GM19452 (cell line): ENCODE measurements around the gene ESRRG.

Experiments used
- ATAC-seq: cut with Tn5 transposase; IDR thresholded peaks from one replicate; pipeline ENCODE4 v1.9.1; 2021; ENCODE audit not compliant: unreplicated experiment

Gene ESRRG

DNA sequence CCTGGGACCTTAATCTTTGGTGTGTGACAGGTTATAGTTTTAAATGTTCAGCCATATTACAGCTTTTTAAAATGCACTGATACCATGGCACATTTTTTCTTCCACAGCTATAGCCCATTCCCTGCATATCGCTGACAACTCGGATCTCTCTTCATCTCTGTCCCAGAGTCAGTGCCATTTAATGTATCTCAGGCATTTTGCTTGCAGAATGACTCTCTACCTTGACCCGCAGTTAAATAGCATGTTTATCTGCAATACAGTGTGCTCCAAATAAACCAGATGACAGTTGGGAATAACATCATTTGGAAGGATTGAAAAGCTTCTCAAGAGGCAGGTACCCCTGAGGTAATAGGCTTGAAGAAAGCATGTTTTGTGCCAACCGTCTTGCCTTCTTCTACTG, 200.2 kb downstream of the ESRRG start:
- no peak for ATAC-seq

DNA sequence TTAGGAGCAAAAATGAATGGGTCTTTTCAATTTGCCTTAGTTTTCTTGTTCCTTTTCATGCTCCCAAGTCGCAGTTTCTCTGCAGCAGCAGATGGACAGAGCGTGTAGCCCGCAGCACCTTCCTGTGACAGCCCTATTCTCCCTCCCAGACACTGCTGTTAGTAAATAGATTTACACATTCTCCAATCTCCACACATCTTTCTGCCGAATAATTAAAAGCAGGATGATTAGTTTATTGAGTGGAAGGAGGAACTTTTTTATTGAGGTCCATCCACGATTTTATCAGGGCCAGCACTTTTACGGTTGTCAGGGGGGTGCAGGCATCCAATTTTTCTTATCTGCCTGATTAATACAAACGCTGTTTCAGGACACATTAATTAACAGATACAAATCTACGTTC, 201.8 kb downstream of the ESRRG start:
- no peak for ATAC-seq

DNA sequence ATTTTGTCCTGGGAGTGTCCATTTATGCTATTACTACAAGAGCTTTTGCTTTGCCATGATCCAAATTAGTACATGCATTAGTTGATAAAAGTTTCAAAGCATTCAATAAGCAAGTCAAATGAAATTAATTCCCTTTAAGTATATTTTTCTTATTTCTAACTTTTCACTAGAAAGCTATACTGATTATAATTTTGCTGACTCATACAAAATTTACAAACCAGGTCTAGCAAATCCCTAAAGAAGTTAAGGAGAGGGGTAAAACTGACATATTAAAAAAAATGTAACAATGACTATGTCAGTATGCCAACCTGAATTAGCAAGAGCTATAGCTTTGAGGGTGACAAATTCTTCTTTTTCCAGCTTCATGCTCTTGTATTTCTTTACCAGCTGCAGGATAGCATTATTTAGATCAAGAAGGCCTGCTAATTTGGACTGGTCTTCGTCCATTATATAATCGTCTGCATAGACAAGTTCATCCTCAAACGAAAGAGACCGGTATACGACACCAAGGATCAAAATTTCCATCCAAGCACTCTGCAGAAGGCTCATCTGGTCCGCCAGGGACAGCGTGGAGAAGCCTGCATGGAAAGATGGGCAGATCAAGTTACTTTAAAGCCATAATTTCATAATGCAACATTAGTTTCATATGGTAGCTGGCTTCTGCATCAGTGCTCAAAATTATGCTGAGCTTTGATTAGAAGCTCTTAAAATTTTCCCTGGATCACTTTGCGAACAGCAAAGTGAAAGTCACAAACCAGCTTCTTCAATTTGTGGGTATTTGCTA, 204.2 kb downstream of the ESRRG start:
- ATAC-seq = no peak

DNA sequence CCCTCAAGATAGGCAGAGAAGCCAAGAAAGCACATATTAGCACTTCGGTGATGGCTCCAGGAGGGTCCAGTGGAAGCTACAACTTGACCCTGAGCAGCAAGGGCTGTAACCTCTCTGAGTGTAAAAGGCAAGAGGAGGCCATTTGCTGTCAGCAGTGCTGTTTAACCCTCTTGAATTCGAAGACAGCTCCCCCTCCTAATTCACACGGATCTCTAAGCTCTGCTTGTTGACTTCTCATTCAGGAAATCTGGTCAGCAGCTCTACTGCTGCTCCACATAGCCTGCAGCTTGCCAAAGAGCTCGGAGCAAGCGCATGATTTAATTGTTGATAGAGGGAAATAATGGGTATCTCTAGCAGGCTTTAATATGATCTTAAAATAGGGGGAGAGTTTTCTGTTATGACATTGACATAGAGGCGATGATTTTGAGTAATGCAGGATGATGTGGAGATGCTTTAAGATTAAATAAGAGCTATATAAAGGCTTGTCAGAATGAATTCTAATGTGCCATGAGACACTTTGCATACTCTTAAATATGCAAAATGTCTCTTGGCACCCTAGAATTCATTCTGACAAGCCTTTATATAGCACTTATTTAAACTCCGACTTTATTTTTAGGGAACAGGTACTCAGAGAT, 220.6 kb downstream of the ESRRG start:
- no peak for ATAC-seq

DNA sequence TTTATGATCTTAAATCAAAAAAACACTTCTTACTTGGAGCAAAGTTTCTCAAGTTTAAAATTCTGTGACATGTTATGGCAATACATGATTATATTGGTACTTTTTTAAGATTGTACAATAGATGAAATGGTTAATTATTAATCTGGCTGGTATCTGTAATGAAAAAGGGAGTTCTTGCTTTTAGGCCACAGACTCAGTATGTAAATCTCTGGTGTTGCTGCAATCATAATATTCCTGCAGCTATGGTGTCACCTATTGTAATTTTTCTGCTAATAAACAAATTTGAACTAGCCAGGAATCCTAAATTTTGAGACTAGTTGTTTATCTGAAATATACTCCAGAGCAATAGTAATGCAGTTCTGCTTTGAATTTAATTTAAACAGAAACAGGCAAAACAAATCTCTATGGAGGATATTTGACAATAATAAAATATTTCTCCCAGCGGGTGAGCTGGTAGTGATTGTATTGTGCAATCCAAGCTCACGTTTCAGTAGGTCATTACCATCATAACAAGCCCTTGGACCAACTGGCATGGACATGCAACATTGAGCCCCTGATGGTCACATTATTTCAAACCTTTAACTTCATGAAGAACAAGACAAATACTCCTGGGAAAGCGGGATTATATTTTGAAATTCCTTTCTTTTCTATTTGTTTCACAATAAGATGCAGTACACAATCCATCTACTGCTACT, 222.8 kb downstream of the ESRRG start:
- no peak for ATAC-seq

DNA sequence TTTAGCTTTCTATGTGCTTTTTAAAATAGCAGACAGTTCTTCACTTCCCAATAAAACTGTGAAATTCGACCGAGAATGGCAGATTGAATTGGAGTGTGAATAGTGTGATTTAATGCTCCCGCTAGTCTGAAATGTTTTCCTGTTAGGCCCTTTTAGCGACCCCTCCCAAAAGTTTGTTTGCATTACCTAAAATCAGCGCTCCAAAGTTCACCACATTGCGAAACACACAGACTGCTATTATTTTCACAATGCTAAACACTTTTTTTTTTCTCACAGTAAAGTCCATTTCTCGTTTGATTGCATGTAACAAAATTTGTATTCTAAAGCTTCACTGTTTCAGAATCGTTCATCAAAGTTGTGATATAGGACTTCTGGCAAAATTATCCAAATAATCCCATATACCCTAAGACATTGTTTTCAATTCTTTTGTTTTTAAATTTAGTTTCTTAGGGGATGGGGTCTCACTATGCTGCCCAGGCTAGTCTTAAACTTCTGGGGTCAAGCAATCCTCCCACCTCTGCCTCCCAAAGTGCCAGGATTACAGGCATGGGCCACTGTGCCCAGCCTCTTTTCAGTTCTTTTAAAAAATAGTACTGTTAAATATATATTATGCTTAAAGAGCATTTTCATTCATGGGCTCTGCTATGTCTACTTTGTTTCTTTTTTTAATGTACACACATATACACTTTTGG, 223.5 kb downstream of the ESRRG start:
- no peak for ATAC-seq

DNA sequence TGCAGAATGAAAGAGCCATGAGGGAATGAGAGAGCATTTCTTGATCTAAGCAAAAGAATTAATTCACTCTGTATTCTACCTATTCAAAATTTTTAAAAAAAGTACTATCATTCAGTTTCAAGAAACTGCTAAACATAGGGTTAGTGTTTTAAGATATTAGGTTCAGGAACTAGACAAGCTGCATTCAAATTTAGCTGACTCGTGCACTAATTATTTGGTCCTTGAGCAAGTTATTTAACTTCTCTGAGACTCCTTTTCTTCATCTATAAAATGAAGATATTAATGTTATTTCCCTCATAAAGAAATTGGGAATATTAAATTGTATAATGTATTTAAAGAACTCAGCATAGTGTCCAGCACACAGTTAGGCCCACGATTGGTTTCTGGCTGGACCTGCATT, 225.0 kb downstream of the ESRRG start:
- ATAC-seq = no peak

DNA sequence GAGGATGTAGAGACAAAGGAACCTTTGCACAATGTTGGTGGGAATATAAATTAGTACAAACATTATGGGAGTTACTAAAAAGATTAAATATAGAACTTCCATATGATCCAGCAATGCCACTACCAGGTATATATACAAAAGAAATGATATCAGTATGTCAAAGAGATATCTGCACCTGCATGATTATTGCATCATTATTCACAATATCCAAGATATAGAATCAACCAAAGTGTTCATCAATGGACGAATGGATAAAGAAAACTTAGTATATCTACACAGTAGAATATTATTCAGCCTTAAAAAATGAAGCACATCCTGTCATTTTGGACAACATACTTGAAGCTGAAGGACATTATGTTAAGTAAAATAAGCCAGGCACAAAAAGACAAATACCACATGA, 238.2 kb downstream of the ESRRG start:
- no peak for ATAC-seq

DNA sequence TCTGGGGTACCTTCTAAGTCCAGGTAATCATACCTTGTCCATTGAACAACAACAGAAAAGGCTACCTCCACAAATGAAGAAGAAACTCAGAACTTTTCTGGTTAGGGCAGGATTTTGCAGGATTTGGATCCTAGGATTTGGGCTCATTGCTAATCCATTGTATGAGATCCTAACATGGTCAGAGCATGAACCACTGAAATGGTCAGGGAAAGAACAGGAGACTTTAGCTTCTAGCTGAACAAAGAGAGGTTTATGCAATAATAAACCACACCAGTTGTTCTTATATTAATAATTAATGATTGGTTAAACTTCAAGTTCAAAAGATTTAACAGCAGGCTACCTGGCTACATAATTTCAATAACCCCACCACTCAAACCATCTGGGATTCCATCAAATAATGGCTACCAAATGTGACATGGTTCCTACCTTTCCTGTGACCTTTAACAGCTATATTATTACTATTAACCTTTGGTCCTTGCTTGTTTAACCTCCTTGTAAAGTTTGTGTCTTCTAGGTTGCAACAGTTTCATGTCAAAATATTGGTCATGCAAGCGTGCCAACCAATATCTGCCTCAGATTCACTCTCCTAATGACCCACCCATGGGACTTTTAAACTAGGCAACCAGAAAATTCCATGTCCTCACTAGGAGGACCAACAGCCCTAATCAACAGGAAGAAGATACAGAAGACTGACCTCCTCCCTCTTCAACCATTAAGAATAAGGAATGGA, 239.4 kb downstream of the ESRRG start:
- ATAC-seq = no peak

DNA sequence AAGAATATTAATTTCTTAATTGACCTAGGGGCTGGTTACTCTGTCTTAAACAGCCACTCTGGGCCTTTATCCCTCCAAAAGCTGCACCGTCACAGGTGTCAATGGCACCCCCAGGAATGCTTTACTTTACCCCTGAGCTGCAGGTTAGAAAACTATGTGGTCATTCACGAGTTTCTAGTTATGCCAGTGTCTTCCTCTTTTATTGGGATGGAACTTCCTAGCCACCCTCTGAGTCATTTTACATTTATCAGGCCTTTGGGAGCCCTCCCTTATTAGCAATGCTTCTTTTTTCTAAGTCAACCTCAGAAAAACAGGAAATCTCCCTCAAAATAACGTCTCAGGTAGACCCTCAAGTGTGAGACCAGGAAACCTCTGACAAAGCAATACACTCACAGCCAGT, 240.6 kb downstream of the ESRRG start:
- ATAC-seq = no peak

DNA sequence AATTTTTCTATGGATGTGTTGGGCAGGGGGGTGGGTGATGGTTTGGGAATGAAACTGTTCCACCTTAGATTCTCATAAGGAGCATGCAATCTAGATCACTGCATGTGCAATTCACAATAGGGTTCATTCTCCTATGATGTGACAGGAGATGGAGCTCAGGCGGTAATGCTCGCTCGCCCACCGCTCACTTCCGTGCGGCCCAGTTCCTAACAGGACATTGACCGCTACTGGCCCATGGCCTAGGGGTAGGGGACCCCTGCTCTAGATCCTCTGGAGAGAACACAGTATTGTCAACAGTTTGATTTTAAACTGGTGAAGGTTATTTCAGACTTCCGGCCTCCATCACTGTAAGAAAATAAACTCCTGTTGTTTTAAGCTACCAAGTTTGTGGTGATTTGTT, 245.0 kb downstream of the ESRRG start:
- ATAC-seq = no peak

DNA sequence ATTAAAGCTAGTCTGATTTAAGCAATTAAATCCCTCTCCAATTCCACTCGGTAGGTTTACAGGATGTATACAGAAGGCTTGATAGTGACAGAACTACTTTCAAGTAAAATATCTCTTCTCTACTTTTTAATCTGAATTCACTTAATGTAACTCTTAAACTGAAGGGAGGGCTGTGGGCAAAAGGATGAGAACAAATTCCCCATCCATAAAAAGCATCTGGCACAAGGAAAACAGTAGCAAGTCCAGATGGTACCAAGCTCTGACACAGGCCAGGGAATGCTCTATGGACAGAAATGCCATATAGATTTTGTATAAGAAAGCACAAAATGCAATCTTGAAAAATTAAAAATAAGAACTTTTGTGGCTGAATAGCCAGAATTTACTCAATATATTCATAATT, 246.9 kb downstream of the ESRRG start:
- no peak for ATAC-seq

DNA sequence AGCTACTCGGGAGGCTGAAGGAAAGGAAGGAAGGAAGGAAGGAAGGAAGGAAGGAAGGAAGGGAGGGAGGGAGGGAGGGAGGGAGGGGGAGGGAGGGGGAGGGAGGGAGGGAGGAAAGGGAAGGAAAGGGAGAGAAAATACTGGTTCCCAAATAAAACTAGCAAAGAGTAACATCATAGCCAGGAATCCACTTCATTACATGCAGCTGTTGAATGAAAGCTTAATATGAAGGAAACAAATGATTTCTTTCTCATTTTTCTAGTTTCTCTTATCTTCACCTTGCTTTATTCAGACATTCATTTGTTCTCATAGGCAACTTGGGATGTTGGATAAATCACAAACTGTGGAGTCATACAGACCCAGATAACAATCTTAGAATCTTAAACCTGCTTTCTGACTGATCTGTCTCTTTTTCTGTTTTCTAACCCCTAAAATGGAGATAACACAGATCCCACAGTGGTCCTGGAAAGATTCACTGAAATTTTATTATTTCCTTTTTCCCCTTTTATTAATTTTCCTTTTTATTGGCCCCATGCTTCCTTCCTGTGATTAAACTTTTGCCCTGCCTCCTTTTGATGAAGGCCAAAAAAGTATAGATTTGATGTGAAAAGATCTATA, 247.5 kb downstream of the ESRRG start:
- ATAC-seq = no peak

DNA sequence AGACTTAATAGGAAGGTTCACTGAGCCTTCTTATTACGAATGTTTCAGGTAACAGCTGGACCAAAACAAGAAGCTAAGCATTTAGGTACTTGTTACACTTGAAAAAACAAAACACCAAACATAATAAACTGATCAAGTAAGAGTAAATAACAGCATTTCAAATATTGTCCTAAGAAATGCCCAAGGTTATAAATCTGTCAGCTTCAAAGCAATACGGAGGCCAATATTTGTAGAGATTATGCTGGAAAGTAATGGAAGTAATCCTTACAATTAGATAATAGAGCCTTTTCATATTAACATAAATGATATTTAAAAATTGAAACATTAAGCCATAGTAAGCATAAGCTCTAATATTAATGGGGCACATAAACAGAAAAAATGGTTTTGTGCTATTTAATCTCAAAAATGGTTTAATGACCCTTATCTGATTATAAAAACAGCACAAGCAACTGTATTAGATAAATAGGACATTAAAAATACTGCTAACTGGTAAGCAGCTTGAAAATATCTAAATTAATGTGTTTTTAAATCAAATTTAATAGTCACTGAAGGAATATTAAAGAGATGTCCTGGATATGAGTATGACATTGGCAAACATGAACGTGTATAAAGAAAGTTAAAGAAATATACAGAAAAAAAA, 256.9 kb downstream of the ESRRG start:
- no peak for ATAC-seq

DNA sequence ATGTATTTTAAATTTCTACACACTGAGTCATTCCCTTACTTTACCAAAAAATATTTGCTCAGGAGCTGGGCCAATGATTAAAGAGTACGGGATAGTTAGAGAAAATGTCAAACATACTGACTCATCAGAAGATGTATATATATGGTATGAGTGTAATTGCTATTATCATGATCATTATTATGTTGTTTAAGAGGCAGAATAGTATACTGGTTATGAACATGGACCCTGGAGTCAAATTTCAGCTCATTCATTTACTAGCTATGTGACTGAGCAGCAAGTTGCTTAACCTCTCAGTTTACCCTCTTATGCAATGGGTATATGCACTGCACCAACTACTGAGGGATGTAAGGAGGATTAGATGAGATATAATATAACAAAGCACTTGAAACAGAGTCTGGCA, 258.7 kb downstream of the ESRRG start:
- ATAC-seq = no peak

DNA sequence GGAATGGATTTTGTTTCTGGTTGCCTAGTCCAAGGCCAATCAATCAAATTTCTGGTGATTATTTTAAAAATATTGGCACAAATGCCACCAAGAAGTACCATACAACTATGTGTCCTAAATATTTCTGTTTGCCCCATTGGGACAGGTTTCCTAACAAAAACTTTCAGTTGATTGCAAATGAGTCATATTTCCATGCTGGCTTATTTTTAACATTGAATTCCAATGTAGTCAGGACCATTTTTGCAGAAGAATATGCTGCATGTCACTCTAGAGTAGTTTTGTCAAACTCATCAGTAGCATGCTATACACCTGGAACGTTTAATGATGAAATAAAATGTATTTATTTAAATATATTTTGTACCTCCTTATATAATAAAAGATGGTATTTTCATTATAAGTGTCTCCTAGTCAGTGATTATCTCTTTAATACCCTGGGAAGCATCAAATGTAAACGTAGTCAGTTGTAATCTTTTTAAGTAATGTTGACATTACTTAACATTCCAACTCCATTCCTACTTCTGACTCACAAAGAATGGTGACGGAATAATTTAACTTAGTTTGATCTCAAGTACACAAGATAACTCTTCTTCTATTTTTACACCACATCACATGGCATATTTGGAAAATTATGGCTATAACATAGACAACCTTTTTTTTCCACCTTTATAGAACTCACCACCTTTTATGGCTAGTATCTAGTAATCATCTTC, 261.0 kb downstream of the ESRRG start:
- no peak for ATAC-seq

DNA sequence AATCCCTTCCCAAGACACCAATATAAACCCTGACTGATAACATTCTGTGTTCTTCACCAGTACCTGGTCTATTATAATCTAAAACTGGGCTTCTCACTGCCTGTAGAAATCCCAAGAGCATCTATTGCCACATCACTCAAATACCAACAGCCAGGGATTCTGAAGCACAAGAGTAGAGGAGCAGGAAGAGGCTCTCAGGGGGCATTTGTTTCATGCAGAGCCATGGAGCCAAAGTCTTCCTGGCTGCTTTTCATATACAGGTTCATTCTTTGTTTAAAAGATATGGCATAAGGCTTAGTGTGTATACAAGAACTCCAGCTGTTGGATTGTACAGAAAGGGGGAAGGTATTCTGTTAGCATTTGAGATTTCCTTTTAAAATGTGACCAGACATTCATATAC, 261.8 kb downstream of the ESRRG start:
- ATAC-seq = no peak

DNA sequence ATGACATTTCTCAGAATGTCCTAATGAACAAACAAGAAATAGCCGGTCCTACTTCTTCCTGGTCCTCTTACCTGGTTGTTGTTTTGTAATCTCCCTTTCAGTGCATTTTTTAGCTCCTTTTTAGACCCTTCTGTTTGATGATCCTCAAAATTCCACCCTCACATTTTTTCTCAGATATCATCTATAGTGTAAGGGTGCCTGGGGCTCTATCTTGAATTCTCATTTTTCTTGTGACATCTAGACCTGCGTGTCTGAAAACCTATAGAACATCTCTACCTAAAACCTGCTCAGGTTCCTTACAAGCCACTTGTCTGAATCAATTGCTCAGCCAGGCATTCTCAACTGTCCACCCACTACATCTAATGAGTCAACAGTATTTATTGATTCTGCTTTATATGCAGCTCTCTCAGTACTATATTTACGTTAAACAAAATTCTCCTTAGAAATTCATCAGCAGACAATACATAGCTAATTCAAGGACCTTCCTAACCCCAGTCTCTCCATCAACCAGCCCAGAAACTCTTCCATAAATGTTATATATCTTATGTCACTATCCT, 263.5 kb downstream of the ESRRG start:
- no peak for ATAC-seq

DNA sequence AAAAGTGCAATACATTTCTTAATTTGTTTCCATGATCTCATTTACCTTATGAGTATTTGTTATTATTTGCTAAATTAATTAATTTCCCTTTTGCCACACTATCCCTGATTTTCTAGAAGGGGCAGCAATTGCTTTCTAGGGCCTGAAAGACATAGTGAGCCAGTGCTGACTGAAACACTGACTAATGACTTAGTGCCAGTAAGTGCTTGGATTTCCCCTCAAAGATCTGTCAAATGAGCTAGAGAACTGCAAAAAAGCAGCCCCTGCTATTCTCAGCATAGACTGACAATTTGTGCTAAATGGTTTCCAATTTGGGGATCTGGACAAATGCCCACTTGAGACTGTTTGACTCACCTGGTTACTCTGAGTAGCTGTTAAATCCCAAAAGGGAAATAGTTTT, 264.4 kb downstream of the ESRRG start:
- no peak for ATAC-seq
